HCT116 (cell line): Measurements from ENCODE around the gene NAMPT. TPM values are rescaled to one million over a fixed set of nuclear protein-coding genes. Genes with fewer than 3 reads are reported as not detected.
A peak's percentile ranks its signal among the peaks of the same experiment; 100 is the strongest.

Source experiments
- ATAC-seq: fragments of 200-7000 bp; cut with Tn5 transposase; 2 replicates; pipeline ENCODE4 v1.9.1; 2020; ENCODE audit warnings: mild to moderate bottlenecking, moderate library complexity
- BruUV-seq: library from RNA; stranded (reverse); fragments of 400-500 nt; replicated peaks from 2 replicates; lab custom pipeline; 2021; lab: Mats Ljungman, UMichigan
- CTCF ChIA-PET: fragments of 300-600 bp; sonication (Branson Sonifier 250); formaldehyde crosslinking; loops from one replicate; lab custom pipeline; 2021; ENCODE audit warnings: antibody characterized with exemption; lab: Charles Lee
- POLR2A ChIA-PET: fragments of 300-600, 350-600 bp; sonication (Branson Sonifier 250); formaldehyde crosslinking; loops from one replicate; lab custom pipeline; 2021; ENCODE audit warnings: antibody characterized with exemption; lab: Charles Lee
- RAD21 ChIA-PET, 2 experiments: fragments of 300-600 bp; sonication (Branson Sonifier 250); formaldehyde crosslinking; loops; one replicate each; lab custom pipeline; 2023; ENCODE audit warnings: low total read pairs in 2 of 2; ENCODE audit not compliant: uncharacterized antibody in 2 of 2, unreplicated experiment in 2 of 2, low non-redundant PET in 1 of 2; lab: Charles Lee
- DNase-seq: peaks from one replicate; pipeline ENCODE4 v3.0.0-alpha.2; 2010; ENCODE audit warnings: low read depth, low spot score
- H2AFZ ChIP-seq: fragments of 200-600 bp; shearing (Covaris generic), sonication (generic); 2 replicates; pipeline ENCODE4 v1.6.1; 2017; ENCODE audit warnings: low read depth, mixed run types, mixed read lengths, antibody characterized with exemption, low read length; ENCODE audit not compliant: poor library complexity, severe bottlenecking
- H3K27ac ChIP-seq: 2 replicates; pipeline ENCODE4 v1.5.1; 2012; ENCODE audit warnings: low read depth, low read length
- H3K27me3 ChIP-seq: fragments of 200-600 bp; sonication (generic); 2 replicates; pipeline ENCODE4 v1.6.1; 2016; ENCODE audit warnings: mixed run types, low read length, mixed read lengths; ENCODE audit not compliant: insufficient read depth
- H3K36me3 ChIP-seq, 2 experiments: fragments of 200-500 bp in 1 of 2; fragments of 200-600 bp in 1 of 2; sonication (Bioruptor generic) in 1 of 2; sonication (generic) in 1 of 2; 2 replicates each; pipeline versions ENCODE4 v1.5.1 to v1.6.1; 2014 to 2016; ENCODE audit warnings: low read length in 2 of 2, inconsistent platforms in 1 of 2, mixed read lengths in 1 of 2, mixed run types in 1 of 2; ENCODE audit not compliant: insufficient read depth in 2 of 2, control insufficient read depth in 1 of 2
- H3K4me1 ChIP-seq, 2 experiments: fragments of 200-600 bp in 1 of 2; sonication (generic) in 1 of 2; 2 replicates each; pipeline versions ENCODE4 v1.5.1 to v1.6.1; 2012 to 2017; ENCODE audit warnings: low read length in 2 of 2, inconsistent platforms in 1 of 2, mild to moderate bottlenecking in 1 of 2, mixed read lengths in 1 of 2, mixed run types in 1 of 2, moderate library complexity in 1 of 2; ENCODE audit not compliant: insufficient read depth in 2 of 2, control insufficient read depth in 1 of 2
- H3K4me2 ChIP-seq: fragments of 200-600 bp; sonication (generic); 2 replicates; pipeline ENCODE4 v1.6.1; 2017; ENCODE audit warnings: mixed run types, low read length, mixed read lengths
- H3K4me3 ChIP-seq, 2 experiments: fragments of 200-600 bp in 1 of 2; sonication (generic) in 1 of 2; replicated peaks in 1 of 2; 2 replicates each; pipeline ENCODE4 v1.5.1; 2011 to 2016; ENCODE audit warnings: low read length in 2 of 2, control low read depth in 1 of 2, low read depth in 1 of 2, mild to moderate bottlenecking in 1 of 2, mixed read lengths in 1 of 2, mixed run types in 1 of 2
- H3K79me2 ChIP-seq: fragments of 200-600 bp; sonication (generic); 2 replicates; pipeline ENCODE4 v1.6.1; 2017; ENCODE audit warnings: mild to moderate bottlenecking, mixed run types, low read length, moderate library complexity, mixed read lengths; ENCODE audit not compliant: insufficient read depth
- H3K9ac ChIP-seq: fragments of 200-600 bp; sonication (generic); 2 replicates; pipeline ENCODE4 v1.6.1; 2016; ENCODE audit warnings: low read length, mixed read lengths
- H3K9me2 ChIP-seq: fragments of 200-600 bp; sonication (generic), shearing (Covaris generic); 2 replicates; pipeline ENCODE4 v1.6.1; 2017; ENCODE audit warnings: mixed run types, mild to moderate bottlenecking, moderate library complexity; ENCODE audit not compliant: insufficient read depth
- H3K9me3 ChIP-seq, 2 experiments: fragments of 200-500 bp in 1 of 2; fragments of 200-600 bp in 1 of 2; sonication (Bioruptor generic) in 1 of 2; sonication (generic) in 1 of 2; 2 replicates each; pipeline ENCODE4 v1.6.1; 2014 to 2017; ENCODE audit warnings: low read length in 2 of 2, mixed read lengths in 2 of 2, inconsistent platforms in 1 of 2, low read depth in 1 of 2, mild to moderate bottlenecking in 1 of 2, mixed run types in 1 of 2, moderate library complexity in 1 of 2; ENCODE audit not compliant: control insufficient read depth in 1 of 2, insufficient read depth in 1 of 2
- H4K20me1 ChIP-seq: fragments of 200-600 bp; sonication (generic), shearing (Covaris generic); 2 replicates; pipeline ENCODE4 v1.6.1; 2017; ENCODE audit warnings: mixed run types, mild to moderate bottlenecking, moderate library complexity; ENCODE audit not compliant: insufficient read depth
- ATF3 ChIP-seq: IDR thresholded peaks from 2 replicates; pipeline ENCODE4 v1.6.1; 2012
- CBX3 ChIP-seq: IDR thresholded peaks from 2 replicates; pipeline ENCODE4 v1.6.1; 2012; ENCODE audit warnings: low read depth
- CEBPB ChIP-seq: IDR thresholded peaks from 2 replicates; pipeline ENCODE4 v1.6.1; 2012; ENCODE audit warnings: low read depth
- CTCF ChIP-seq, 3 experiments: fragments of 200-600 bp in 1 of 3; sonication (generic) in 1 of 3; IDR thresholded peaks in 2 of 3; conservative IDR thresholded peaks in 1 of 3; 2 replicates each; pipeline ENCODE4 v1.5.1; 2012 to 2017; ENCODE audit warnings: low read depth in 2 of 3, low read length in 2 of 3, antibody characterized with exemption in 1 of 3, borderline replicate concordance in 1 of 3, control low read depth in 1 of 3, mild to moderate bottlenecking in 1 of 3, mixed read lengths in 1 of 3, mixed run types in 1 of 3, moderate library complexity in 1 of 3; ENCODE audit not compliant: insufficient read depth in 1 of 3
- EGR1 ChIP-seq: IDR thresholded peaks from 2 replicates; pipeline ENCODE4 v1.6.1; 2012; ENCODE audit warnings: low read depth
- EZH2phosphoT487 ChIP-seq: fragments of 200-600 bp; IDR thresholded peaks from 2 replicates; pipeline ENCODE4 v1.6.1; 2018; ENCODE audit warnings: antibody characterized with exemption, borderline replicate concordance
- FOSL1 ChIP-seq: IDR thresholded peaks from 2 replicates; pipeline ENCODE4 v1.6.1; 2012; ENCODE audit warnings: low read depth
- JUND ChIP-seq: IDR thresholded peaks from 2 replicates; pipeline ENCODE4 v1.6.1; 2012
- MAX ChIP-seq: IDR thresholded peaks from 2 replicates; pipeline ENCODE4 v1.6.1; 2012
- POLR2A ChIP-seq: IDR thresholded peaks from 2 replicates; pipeline ENCODE4 v1.7.0; 2011; ENCODE audit warnings: borderline replicate concordance; ENCODE audit not compliant: insufficient read depth, insufficient read length; ENCODE audit errors: extremely low read depth
- POLR2AphosphoS5 ChIP-seq: IDR thresholded peaks from 2 replicates; pipeline ENCODE4 v1.6.1; 2011; ENCODE audit warnings: mild to moderate bottlenecking, low read depth, low read length, moderate library complexity
- RAD21 ChIP-seq: IDR thresholded peaks from 2 replicates; pipeline ENCODE4 v1.6.1; 2012; ENCODE audit warnings: low read depth, mild to moderate bottlenecking
- SIN3A ChIP-seq: IDR thresholded peaks from 2 replicates; pipeline ENCODE4 v1.6.1; 2012; ENCODE audit warnings: low read depth
- TCF7L2 ChIP-seq: IDR thresholded peaks from 2 replicates; pipeline ENCODE4 v1.7.0; 2011; ENCODE audit warnings: borderline replicate concordance, inconsistent platforms; ENCODE audit not compliant: insufficient read depth, insufficient read length; ENCODE audit errors: extremely low read depth
- ZNF274 ChIP-seq: fragments of 200-500 bp; sonication (Bioruptor generic); IDR thresholded peaks from 2 replicates; pipeline ENCODE4 v1.6.1; 2014; ENCODE audit warnings: mild to moderate bottlenecking, low read depth, low read length, inconsistent platforms
- intact Hi-C: fragments of 100-400 bp; cut with micrococcal nuclease; formaldehyde crosslinking; loops from 2 replicates; pipeline ENCODE4 v1.10.0; 2022
- total RNA-seq: library from RNA; stranded (reverse); gene quantifications from one replicate; pipeline ENCODE4 v1.2.1, GENCODE V29; 2021; ENCODE audit not compliant: unreplicated experiment

NAMPT gene
- total RNA-seq, 1 experiment from 2014 or later: 113 TPM

GRCh38 chr7:106201164-106201563, 83.6 kb downstream of the NAMPT start:
- Histone ChIP-seq H3K4me1 (peaks cover 0 to 6% of the 10 kb centered on the region in 2 experiments; a peak in 2 of 4 replicates), H4K20me1 (no peaks in the 10 kb centered on the region), H3K27ac (no peak overlapping the region), H2AFZ (no peak overlapping the region), H3K9me3 (no peaks in the 10 kb centered on the region), H3K9ac (no peak overlapping the region), H3K9me2 (no peaks in the 10 kb centered on the region), H3K27me3 (no peaks in the 10 kb centered on the region), H3K4me3 (no peak overlapping the region), H3K79me2 (no peaks in the 10 kb centered on the region), H3K36me3 (no peaks in the 10 kb centered on the region), H3K4me2 (no peak overlapping the region)
- ChIA-PET POLR2A (no interaction called here), RAD21 (no interaction called here), CTCF (no interaction called here)
- BruUV-seq: no TSS peak
- 0 out of 2 replicates have a peak, but pooled peaks have one; percentile 49 for ATAC-seq
- no peak for TF ChIP-seq ATF3
- no peak for TF ChIP-seq JUND
- DNase-seq: no peak
- intact Hi-C loops: no loop called here

- intact Hi-C loops: no loop called here
- H3K9me3 ChIP-seq: no peaks in the 10 kb centered on the region
- no peak overlapping the region for H3K4me2 ChIP-seq
- DNase-seq (no peak), ATAC-seq (no peak)
- H3K9ac ChIP-seq: no peak overlapping the region
- no peaks in the 10 kb centered on the region for H3K79me2 ChIP-seq
- no peak for TF ChIP-seq MAX
- TF ChIP-seq CTCF (IDR thresholded peaks at IDR 0.05 in 2 of 3, conservative IDR thresholded peaks at IDR 0.05 in 1 of 3; ENCODE audit: borderline replicate concordance in 1 of 3, insufficient read depth in 1 of 3, low read depth in 2 of 3, low read length in 2 of 3): no peak
- no peak for TF ChIP-seq EGR1
- TF ChIP-seq ZNF274: no peak
- no peak for TF ChIP-seq SIN3A
- no peak for TF ChIP-seq CBX3
- no peak for TF ChIP-seq POLR2AphosphoS5
- TF ChIP-seq RAD21: no peak
- TF ChIP-seq EZH2phosphoT487: no peak
- no peak for TF ChIP-seq FOSL1
- no peak for TF ChIP-seq POLR2A
- TF ChIP-seq TCF7L2: no peak
- no peak for TF ChIP-seq CEBPB
- no peaks in the 10 kb centered on the region for H4K20me1 ChIP-seq
- no peaks in the 10 kb centered on the region for H3K4me1 ChIP-seq
- H3K9me2 ChIP-seq: no peaks in the 10 kb centered on the region
- ChIA-PET RAD21 (no interaction called here), POLR2A (no interaction called here), CTCF (no interaction called here)
- no peak overlapping the region for H2AFZ ChIP-seq
- no peak overlapping the region for H3K4me3 ChIP-seq
- no peaks in the 10 kb centered on the region for H3K36me3 ChIP-seq
- H3K27me3 ChIP-seq: no peaks in the 10 kb centered on the region
- no peak overlapping the region for H3K27ac ChIP-seq
- BruUV-seq: no TSS peak
These were observed 84.9 kb downstream of the NAMPT start for GRCh38 chr7:106199813-106200364.
